GM12872 (cell line): ENCODE data around the gene FKBP1B.

Experiments used
- CTCF ChIP-seq: IDR thresholded peaks from 3 replicates; pipeline ENCODE4 v1.5.1; 2011; ENCODE audit warnings: low read depth, mild to moderate bottlenecking, low read length, moderate library complexity; ENCODE audit not compliant: insufficient read depth

Gene FKBP1B

GRCh38 chr2:24076849-24077534 is 27.5 kb downstream of the FKBP1B start:
- TF ChIP-seq CTCF = no peak

DNA sequence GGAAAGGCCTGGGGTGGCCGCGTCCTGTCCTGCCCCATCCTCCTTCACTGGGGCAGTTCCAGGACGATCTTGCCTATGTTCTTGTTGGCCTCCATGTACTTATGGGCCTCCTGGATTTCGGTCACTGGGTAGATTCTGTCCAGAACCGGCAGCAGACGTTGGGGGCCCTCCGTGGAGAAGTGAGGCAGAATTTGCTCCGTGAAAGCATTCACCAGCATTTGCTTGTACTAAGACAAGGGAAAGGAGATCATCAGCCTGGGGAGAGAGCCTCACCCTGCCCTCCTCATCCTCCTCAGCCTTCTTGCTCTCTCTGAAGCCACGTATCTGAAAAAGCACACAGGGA is 28.0 kb downstream of the FKBP1B start:
- TF ChIP-seq CTCF = no peak

DNA sequence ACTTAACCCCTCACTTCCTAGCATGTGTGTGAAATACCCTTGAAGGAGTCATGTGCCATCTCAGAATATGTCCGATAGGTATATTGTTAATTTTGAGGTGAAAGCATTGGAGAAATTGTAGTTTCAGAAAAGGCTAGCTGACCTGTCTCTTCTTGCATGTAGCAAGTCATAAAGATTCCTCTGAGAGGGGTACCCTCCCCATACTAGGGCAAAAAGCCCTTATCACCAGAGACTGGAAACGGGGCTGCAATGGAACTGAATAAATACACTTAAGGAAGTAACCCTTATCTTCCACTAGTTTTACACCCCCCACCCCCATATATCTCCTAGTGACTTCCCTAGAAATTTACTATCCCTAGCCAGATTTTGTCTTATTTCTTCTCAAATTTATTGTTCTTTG is 28.3 kb downstream of the FKBP1B start:
- TF ChIP-seq CTCF = no peak

GRCh38 chr2:24080701-24081100 is 31.2 kb downstream of the FKBP1B start:
- no peak for TF ChIP-seq CTCF

DNA sequence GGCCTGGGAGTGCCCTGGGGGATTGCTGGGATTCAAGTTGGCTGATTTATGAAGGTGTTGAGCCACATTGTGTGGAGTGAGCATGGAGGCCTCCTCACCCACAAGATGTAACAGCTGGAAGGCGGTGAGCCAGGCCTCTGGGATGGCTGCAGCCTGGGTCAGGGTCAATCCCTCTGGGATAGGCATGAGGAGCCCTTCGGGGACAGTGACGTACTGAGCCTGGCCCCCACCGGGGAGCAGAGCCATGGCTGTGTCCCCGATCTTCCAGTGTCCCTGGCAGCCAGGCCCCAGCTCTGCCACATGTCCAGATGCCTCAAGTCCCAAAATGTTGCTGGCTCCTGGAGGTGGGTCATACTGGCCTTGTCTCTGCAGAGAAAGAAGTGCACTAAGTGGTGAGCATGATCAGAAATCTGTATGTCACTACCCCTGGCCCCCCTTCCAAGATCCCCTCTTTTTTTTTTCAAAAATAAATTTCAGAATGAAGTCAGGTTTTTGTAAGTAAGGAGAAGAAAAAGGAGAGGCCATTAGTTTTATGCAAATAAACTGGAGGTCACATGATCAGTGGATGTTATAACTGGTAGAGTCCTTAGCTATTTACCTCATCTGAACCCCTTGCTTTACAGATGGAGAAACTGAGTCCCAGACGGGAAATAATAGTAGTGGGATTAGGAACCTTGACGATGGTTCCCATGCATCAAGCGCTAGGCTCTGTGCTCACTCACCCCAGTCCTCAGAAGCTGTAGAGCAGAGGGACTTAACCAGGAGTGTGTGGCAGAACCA is 33.4 kb downstream of the FKBP1B start:
- TF ChIP-seq CTCF = no peak

DNA sequence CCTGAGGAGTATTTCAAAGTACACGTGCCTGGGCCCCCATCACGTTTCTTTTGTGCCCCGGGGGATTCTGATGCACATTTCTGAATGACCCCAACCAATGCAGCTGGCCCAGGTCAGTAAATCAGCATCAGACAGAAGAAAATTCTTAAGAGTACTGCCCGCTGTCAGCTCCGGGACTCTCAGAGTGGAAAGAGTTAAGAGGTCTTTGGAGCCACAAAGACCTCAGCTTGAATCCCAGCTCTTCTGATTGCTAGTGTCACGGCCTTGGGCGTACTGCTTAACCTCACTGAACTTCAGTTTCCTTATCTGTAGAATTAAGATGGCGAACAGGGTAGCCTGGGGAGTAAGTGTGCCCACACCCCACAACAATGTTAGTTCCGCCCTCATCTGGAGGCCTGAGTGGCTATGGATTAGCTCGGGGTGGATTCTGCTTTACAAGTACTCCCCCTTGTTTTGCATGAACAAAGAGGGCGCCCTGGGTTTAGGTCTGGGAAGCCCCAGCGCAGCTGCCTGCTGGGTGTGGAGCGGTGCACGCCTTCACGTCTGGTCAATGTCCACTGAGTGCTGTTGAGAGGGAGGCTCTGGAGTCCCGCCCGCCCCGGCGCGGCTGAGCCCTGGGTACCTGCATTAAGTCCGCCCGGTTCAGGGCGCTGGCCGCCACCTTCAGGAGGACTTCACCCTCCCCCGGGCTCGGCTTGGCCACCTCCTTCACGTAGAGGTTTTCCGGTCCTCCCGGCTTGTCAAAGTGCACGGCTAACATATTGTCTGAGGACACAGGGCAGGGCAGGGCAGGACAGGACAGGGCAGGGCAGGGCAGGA is 34.2 kb downstream of the FKBP1B start:
- no peak; the same call in 2 of the 3 replicates for TF ChIP-seq CTCF

GRCh38 chr2:24084386-24085199 is 35.1 kb downstream of the FKBP1B start, which contains the start of gene TP53I3:
Gene TP53I3 (minus strand): TSS chr2:24084834. CDS start chr2:24084326, 508 bp downstream.
- TF ChIP-seq CTCF = peak; percentile 88
